ENCODE results near the gene GPRC5D.

The GPRC5D gene

DNA sequence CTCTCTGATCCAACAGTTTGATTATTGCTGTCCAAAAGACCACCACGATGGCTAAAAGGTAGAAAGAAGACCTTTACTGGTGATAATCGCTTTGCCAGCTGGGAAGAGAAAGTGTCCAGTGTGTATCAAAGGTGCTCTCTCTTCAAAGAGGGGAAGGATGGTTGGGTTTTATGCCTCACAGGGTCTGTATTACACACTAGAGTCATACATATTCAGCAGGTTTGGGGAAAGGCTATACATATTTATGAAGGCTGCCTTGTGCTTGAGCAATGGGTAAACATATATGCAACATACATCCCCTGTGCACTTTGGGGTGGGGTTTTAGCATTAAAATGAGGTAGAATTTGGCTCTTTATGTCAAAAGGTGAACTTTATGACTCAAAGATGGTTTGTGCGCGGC lies 18.2 kb downstream of the GPRC5D start:
- DNase-seq = no peak

DNA sequence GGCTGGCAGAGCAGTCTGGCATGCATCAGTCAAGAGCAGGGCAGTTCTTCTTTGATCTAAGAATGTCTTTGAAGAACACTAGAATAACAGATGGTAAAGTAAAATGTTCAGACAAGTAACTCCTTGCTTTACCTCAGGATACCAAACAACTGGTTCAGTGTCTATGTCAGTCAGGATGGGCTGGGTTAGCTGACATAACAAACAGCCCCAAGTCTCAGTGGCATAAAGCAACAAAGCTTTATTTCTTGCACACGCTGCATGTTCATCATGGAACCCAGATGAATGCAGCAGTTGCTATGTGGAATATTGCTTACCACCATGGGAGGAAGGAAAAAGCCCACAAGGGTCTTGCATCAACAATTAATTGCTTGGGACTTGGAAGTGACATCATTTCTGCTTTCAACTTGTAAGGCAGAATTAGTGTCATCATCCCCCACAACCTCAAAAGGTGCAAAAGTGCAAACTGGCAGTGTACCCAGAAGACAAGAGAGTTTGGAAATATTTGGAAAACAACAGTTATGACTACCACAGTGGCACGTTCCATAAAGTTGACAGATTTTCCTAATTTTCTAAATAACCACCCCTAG lies 21.2 kb downstream of the GPRC5D start:
- no peak for DNase-seq

DNA sequence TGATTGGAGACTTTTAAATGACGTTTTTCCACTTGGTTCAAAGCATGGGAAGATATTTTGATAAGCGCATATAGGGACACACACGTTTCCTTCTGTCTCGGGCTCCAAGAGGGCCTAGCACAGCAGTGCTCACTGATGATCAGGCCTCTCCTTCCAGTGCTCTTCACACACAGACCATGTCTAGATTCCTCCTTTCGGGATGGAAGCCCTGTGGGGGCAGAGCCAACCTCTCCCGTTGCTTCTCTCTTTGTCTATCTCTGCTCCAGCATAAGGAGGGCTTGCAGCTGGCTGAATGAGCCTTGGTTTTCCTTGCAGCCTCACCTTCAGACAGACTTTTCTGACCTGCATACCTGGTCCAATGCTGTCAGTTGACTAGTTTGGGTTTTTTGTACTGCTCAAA lies 22.3 kb downstream of the GPRC5D start:
- DNase-seq = no peak

DNA sequence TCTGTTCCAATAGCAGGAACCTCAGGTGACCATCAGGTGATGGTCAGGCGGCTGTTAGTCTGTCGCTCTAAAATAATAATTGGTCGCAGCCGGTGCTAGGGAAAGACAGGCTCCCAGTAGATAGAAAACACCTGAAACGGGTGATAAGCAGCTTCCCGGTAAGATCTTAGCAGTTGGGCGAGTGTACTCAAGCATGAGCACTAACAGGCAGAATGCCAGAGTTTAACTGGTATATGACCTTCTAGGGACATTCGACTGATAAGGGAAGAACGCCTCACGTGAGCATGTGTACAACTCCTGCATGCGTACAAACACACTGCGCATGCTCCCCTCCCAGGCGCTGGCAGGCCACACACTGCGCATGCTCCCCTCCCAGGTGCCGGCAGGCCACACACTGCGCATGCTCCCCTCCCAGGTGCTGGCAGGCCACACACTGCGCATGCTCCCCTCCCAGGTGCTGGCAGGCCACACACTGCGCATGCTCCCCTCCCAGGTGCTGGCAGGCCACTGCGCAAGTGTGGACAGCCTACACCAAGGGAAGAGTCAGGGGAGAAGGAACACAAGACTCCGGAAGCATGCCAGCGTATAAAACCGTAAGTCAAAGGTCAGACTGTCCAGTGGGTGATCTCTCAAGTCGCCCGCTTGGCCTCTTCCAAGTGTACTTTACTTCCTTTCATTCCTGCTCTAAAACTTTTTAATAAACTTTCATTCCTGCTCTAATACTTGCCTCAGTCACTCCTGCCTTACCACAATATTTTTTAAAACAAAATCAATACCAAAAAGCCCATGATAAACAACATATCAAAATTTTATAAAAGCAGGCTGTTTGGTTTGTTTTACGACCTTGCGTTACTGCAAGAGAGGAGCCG lies 24.5 kb downstream of the GPRC5D start:
- peak; percentile 72 for DNase-seq

DNA sequence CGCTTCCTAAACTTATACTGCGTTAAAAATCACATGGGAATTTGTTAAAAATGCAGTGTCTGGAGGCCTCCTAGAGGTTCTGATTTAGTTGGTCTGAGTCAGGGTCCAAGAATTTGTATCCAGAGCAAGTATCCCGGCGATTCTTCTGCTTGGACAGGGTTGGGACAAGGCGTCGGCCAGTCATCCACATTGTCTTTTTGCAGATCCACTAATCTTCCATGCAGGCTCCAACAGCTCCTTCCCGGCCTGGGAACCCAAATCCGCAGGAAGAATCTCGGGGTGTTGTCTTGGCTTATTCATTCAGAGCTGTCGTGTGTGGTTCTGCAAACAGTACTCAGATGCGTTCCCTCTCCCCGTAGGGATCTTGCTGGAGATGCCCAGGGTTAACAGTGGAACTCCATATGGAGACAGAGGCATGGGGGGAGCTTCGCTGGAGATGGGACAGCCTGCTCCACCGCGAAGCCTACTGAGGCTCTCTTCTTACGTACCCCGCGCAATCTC lies 25.3 kb downstream of the GPRC5D start:
- DNase-seq = no peak

DNA sequence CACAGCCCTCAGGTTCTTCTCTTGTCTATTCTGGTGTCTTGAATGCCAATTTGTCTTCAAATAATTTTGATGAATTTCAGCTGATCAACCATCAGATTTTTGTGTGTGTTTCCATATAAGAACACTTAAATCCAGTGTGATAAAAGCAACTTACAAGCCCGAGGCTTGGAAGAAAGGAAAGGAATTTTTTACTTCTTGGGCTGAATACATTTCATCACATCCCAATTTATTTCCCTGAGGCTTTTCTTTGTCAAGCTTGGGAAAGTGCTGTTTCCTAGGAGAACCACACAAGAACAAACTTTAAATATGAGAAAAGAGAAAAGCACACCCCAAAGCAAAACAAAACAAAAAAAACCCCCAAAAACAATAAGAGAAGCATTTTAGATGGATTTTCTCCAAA lies 26.6 kb downstream of the GPRC5D start:
- no peak for DNase-seq

DNA sequence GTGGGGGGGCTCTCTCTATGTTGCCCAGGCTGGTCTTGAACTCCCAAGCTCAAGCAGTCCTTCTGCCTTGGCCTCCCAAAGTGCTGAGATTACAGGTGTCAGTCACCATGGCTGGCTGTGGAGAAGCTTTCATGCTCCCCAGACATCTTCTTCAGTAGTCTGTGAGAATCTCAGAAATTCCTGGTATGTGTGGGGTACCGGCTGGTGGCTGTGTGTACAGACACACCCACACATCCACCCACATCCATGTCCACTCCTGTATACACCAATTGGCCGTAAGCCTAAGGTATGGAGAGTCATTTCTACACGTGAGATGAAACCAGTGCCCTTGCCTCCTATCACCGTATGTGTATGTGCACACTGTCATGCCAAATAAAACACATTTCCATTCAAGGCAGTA lies 27.8 kb downstream of the GPRC5D start:
- no peak for DNase-seq

DNA sequence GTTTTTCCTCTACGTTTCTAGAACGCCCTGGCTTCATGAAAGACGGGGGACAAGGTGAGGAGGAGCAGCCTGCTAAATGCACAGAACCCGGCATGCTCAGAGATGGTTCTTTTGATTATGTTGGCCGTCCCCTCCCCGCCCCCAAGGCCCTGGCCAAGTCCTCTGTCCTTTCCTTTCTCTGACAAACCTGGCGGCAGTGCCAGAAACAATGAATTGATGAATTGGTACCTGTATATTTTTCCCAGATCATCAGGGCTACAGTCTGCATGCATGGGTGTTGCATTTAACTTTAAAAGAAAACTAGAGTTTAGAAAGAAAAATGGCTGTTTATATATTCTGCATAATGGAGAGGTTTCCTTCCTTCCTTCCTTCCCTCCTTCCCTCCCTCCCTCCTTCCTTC lies 29.0 kb downstream of the GPRC5D start:
- no peak for DNase-seq

DNA sequence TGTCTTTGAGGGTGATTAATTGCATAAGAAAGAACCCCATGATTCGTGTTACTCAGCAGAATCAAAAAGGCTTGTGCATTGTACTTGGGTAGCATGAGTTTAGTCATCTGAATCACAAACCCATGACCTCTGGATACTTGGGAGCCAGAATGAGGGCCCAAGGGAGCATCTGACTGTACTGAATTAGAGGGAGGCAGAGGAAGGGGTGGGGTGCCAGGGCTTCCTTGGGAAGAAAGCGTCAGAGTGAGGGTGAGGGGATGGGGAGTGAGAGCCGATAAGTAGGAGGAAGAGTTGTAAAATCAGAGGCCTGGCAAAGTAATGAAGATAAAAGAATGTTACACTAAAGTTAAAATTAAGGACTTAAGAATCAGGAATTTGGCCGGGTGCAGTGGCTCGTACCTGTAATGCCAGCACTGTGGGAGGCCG lies 29.8 kb downstream of the GPRC5D start:
- DNase-seq = no peak

DNA sequence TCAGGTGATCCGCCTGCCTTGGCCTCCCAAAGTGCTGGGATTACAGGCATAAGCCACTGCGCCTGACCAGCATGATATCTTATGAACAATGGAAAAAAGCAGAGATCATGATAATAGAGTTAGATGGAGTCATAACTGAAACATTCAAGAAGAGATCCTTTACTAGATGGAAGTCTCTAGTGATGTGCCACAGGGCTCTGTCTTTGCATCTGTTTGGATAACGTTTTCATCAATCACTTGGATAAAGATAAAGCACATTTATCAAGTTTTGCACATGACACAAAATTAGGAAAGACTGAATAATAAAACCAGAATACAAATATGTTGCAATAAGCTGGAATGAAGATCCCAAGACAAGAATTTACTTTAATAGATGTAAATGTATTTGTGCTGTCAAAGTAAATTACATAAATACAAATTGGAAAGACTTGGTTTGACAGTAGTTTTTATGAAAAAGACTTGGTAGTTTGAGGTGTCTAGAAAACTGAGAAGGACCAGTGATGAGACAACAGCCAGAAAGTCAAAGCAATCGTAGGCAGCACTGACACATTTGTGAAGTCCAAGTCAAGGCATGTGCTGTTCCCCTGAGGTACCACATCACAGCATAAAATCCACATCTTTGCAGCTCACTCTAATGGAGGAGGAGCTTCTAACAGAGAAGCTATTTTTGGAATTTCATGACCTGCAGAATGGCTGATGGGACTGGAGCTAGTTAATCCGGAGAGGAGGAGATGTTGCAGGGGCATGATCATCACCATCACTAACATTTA lies 32.1 kb downstream of the GPRC5D start:
- no peak for DNase-seq

DNA sequence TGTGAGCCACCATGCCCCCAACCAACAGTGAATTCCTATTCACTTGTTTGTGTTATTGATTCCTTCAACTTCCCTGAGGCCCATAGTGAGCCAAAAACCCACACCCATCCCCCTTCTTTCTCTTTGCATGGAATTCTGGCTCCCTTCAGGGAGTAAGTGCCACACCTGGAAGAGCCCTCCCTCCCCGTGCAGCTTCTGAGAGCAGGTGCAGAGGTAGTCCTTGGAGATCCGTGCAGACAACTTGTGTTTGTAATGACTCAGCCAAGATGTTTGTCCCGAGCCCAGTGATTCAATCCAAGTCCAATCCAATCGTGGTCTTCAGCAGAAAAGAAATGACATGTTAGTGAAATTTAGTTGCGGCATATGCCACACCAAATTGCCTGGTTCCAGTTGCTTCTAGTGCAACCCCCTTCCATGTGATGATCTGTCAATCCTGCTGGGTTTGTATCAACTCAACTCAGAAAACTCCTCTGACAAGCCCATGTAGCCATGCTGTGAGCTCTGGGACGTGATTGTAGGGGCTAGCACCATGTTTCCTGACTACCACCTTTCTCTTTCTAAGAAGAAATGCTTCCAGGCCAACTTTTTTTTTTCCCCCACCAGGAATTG lies 33.1 kb downstream of the GPRC5D start:
- DNase-seq = no peak

DNA sequence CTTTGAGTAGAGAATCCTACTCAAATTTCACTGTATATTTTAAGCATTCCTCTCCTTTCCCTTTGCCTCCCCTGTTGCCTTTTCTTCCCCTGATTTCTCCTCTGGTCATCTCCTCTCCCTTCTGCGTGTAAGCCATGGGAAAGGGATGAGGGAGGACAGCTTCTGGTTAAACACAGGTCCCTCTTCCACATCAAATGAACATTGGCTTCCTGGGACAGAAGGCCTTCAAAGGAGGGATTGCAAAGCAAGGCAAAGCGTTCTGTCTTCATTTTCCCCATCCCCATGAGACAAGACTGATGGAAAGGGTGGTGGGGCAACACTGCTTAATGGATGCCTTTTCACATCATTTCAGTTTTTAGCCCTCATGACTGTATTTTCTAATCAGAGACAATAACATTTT lies 34.5 kb downstream of the GPRC5D start:
- no peak for DNase-seq

DNA sequence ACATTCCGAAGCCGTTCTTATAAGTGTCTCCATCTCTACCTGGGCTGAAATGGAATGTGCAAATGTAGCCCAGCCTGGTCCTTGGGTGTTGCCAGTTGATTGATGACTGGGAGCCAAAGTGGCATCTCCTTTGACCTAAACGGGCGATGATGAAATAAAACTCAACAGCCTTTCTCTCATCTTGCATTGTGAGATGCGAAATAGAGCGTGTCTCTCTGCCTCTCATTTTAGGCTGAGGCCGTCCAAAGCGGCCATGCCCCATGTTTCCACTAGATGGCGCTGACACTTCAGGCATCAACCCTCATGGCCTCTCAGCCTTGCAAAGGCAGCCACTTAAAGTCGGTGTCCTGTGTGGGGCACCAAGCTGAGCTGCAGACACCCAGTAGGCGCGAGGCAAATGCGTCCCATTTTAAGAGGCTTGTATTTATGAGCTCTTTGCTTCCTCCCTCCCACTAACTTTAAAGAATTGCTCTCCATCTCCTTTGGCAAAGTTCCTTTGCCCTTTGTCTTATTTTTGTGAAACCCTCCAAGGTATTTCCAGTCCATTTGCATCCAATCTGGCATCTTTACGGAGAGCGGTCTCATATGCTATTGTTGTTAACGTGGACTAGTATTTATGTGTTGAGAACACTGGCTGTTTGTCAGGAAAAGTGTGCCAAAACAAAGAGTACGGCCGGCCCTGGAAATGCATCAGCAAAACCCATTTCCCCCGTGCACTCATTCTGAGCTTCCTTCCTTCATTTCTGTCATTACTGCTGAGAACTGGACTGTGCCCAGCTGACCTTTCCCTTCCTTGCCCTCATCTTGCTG lies 35.6 kb downstream of the GPRC5D start:
- DNase-seq = peak; percentile 25

DNA sequence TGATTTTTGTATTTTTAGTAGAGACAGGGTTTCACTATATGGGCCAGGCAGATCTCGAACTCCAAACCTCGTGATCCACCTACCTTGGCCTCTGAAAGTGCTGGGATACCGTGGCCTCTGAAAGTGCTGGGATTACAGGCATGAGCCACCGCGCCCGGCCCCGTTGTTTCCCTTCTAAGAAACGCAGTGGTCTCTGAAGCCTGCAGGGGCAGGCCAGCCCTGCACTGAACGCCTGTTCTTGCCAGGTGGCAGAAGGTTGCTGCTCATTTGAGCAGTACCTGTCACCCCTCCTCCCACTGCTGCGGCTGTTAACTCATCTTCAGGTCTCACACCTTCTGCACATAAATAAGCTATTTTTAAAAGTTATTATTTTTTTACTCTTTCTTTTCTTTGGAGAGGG lies 36.3 kb downstream of the GPRC5D start:
- no peak for DNase-seq

DNA sequence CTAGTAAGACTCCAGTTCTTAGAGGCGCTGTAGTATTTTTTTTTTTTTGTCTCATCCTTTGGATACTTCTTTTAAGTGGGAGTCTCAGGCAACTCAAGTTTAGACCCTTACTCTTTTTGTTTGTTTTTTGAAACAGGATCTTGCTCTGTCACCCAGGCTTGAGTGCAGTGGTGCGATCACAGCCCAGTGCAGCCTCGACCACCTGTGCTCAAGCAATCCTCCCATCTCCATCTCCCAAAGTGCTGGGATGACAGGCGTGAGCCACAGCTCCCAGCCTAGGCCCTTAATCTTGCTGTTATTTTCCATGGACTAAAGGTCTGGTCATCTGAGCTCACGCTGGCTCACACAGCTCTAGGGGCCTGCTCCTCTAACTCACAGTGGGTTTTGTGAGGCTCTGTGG lies 39.3 kb downstream of the GPRC5D start:
- DNase-seq = no peak

DNA sequence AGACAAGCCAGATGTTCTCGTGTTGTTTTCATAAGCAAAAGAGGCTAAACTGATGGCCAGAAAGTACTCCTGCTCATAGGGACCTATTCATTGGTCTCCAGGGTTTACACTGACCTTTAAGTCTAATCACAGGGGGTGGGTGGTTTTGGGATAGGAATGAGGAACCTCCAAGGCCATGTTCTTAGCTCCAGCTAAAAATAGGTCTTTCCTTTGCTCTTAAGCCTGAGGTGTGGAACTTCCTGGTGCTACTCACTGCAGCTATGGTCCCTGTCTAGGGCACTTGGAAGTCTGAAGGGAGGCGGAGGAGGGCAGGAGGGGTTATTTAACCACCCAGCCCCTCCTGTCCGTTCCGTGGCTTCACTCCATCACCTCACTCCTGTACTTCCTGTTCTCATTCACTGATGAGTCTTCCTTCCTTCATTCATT lies 42.0 kb downstream of the GPRC5D start:
- no peak for DNase-seq

DNA sequence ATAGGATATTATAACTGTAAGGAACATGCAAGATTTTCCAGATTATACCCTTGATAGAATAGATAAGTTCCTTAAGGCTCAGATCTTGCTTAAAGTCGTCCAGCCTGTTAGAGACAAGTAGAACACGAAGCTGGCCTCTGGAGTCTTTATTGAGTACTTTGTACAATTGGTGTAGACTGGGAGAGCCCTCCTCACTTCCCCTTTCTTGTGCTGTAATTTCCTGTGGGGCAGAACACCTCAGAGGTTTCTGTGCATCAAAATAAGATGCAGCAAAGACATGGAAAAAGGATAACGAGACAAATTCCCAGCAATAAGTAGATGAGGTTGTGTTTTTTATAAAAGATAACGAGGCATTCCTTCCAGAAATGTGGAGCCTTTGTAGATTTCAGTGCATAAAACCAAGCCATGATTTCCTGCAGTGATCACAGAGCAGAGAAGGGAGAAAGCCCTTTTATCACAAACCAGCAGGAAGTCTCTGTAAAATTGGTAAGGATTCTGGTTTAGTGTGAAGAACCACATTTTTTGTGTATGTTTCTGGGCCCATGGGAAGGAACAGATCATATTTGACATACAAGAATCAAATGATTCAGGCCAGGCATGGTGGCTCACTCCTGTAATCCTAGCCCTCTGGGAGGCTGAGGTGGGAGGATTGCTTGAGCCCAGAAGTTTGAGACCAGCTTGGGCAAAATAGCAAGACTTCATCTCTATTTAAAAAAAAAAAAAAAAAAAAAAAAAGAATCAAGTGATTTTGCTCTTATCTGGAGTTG lies 42.6 kb downstream of the GPRC5D start:
- DNase-seq = no peak

DNA sequence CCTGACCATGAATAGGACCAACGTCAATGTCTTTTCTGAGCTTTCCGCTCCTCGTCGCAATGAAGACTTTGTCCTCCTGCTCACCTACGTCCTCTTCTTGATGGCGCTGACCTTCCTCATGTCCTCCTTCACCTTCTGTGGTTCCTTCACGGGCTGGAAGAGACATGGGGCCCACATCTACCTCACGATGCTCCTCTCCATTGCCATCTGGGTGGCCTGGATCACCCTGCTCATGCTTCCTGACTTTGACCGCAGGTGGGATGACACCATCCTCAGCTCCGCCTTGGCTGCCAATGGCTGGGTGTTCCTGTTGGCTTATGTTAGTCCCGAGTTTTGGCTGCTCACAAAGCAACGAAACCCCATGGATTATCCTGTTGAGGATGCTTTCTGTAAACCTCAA lies 43.3 kb downstream of the GPRC5D start:
- DNase-seq = no peak

DNA sequence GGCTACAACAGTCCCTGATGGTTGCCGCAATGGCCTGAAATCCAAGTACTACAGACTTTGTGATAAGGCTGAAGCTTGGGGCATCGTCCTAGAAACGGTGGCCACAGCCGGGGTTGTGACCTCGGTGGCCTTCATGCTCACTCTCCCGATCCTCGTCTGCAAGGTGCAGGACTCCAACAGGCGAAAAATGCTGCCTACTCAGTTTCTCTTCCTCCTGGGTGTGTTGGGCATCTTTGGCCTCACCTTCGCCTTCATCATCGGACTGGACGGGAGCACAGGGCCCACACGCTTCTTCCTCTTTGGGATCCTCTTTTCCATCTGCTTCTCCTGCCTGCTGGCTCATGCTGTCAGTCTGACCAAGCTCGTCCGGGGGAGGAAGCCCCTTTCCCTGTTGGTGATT lies 43.7 kb downstream of the GPRC5D start:
- DNase-seq = no peak

DNA sequence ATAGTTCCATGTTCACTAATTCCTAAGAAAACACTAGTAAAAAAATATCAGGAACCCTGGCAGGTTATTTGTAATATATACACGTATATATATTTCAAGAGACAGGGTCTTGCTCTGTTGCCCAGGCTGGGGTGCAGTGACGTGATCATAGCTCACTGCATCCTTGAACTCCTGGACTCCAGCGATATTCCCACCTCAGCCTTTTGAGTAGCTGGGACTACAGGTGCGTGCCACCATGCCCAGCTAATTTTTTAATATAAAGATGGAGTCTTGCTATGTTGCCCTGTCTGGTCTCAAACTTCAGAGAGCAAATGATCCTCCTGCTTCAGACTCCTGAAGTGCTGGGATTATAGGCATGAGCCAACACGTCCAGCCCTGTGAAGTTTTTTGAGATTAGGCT lies 44.4 kb downstream of the GPRC5D start:
- no peak for DNase-seq
